Progenitor cell of endocrine pancreas (in vitro differentiated cells): ENCODE data around the gene FCGBP. TPM values are rescaled to one million over a fixed set of nuclear protein-coding genes. Genes with fewer than 3 reads are reported as not detected.

ENCODE experiments used
- DNase-seq: peaks from one replicate; pipeline ENCODE4 v3.0.0; 2021; ENCODE audit warnings: low spot score; ENCODE audit not compliant: unreplicated experiment
- H3K27ac Mint-ChIP-seq: 2 replicates; pipeline ENCODE4 v1.8.0; 2021; ENCODE audit warnings: mild to moderate bottlenecking, moderate library complexity, mixed read lengths
- H3K27me3 Mint-ChIP-seq: 2 replicates; pipeline ENCODE4 v1.8.0; 2021; ENCODE audit warnings: mixed read lengths
- H3K36me3 Mint-ChIP-seq: 2 replicates; pipeline ENCODE4 v1.8.0; 2022; ENCODE audit warnings: mixed read lengths; ENCODE audit not compliant: insufficient read depth
- H3K4me1 Mint-ChIP-seq: 2 replicates; pipeline ENCODE4 v1.8.0; 2021; ENCODE audit warnings: low read depth, mixed read lengths
- H3K4me3 Mint-ChIP-seq: 2 replicates; pipeline ENCODE4 v1.8.0; 2021; ENCODE audit warnings: low read depth, mild to moderate bottlenecking, moderate library complexity, mixed read lengths
- H3K9me3 Mint-ChIP-seq: 2 replicates; pipeline ENCODE4 v1.8.0; 2021; ENCODE audit warnings: low read depth, mixed read lengths
- CTCF ChIP-seq: fragments of 200-600 bp; sonication (generic); IDR thresholded peaks from one replicate; pipeline ENCODE4 v1.5.0; 2021; ENCODE audit warnings: antibody characterized with exemption, mild to moderate bottlenecking; ENCODE audit not compliant: unreplicated experiment
- total RNA-seq: library from RNA; stranded (reverse); gene quantifications from 2 replicates; pipeline ENCODE4 v1.2.1, GENCODE V29; 2021

FCGBP gene
- total RNA-seq, 1 donor from 2014 or later: 1.2 TPM

GRCh38 chr19:39929750-39930149 lies 4.7 kb downstream of the FCGBP start:
- no peaks in the 10 kb centered on the region for H3K27me3 Mint-ChIP-seq
- peaks cover 2% of the 10 kb centered on the region for H3K36me3 Mint-ChIP-seq
- H3K4me1 Mint-ChIP-seq: no peaks in the 10 kb centered on the region
- TF ChIP-seq CTCF: no peak
- no peak overlapping the region for H3K27ac Mint-ChIP-seq
- no peak for DNase-seq
- H3K4me3 Mint-ChIP-seq: no peak overlapping the region
- peaks cover 10% of the 10 kb centered on the region for H3K9me3 Mint-ChIP-seq

GRCh38 chr19:39928357-39928725 lies 6.1 kb downstream of the FCGBP start:
- no peak for DNase-seq
- Mint-ChIP-seq H3K9me3 (peaks cover 10% of the 10 kb centered on the region), H3K36me3 (peaks cover 2% of the 10 kb centered on the region), H3K27me3 (no peaks in the 10 kb centered on the region), H3K4me1 (no peaks in the 10 kb centered on the region), H3K27ac (no peak overlapping the region), H3K4me3 (no peak overlapping the region)
- TF ChIP-seq CTCF: no peak

- TF ChIP-seq CTCF: no peak
Measured at GRCh38 chr19:39927524-39928356, 6.7 kb downstream of the FCGBP start.

GRCh38 chr19:39927076-39927475 lies 7.4 kb downstream of the FCGBP start:
- no peak overlapping the region for H3K27ac Mint-ChIP-seq

More at GRCh38 chr19:39927524-39928356, 6.7 kb downstream of the FCGBP start:
- Mint-ChIP-seq H3K4me3 (no peak overlapping the region), H3K4me1 (no peaks in the 10 kb centered on the region), H3K9me3 (peaks cover 10% of the 10 kb centered on the region), H3K36me3 (peaks cover 2% of the 10 kb centered on the region), H3K27me3 (no peaks in the 10 kb centered on the region), H3K27ac (no peak overlapping the region)
- DNase-seq: no peak

More at GRCh38 chr19:39927076-39927475, 7.4 kb downstream of the FCGBP start:
- no peak for DNase-seq
- no peaks in the 10 kb centered on the region for H3K27me3 Mint-ChIP-seq
- H3K36me3 Mint-ChIP-seq: peaks cover 2% of the 10 kb centered on the region
- peaks cover 10% of the 10 kb centered on the region for H3K9me3 Mint-ChIP-seq
- H3K4me1 Mint-ChIP-seq: no peaks in the 10 kb centered on the region
- TF ChIP-seq CTCF: no peak
- H3K4me3 Mint-ChIP-seq: no peak overlapping the region
